ENCODE measurements around the gene MYBPC1. TPM values are rescaled to one million over a fixed set of nuclear protein-coding genes. Genes with fewer than 3 reads are reported as not detected.

The MYBPC1 gene
- total and polyA plus RNA-seq, 2 of the 13 experiments (the other 11 are each of a cell fraction or from before 2014, with no cell fraction given) = 0.31 to 0.53 TPM

- Histone ChIP-seq H3K36me3 (replicated peaks in 1 of 2; ENCODE audit: control insufficient read depth in 1 of 2, insufficient read depth in 2 of 2, low read length in 2 of 2) (peaks cover 0 to 49% of the 10 kb centered on the region in 2 experiments; a peak in 3 of 5 replicates), H3K27ac (ENCODE audit: extremely low read length, insufficient read depth, low read length) (no peak overlapping the region), H3K4me1 (ENCODE audit: insufficient read depth, low read length) (no peaks in the 10 kb centered on the region), H2AFZ (ENCODE audit: low read length) (no peak overlapping the region), H3K79me2 (ENCODE audit: insufficient read depth, low read length) (no peaks in the 10 kb centered on the region), H3K4me3 (replicated peaks in 1 of 3; ENCODE audit: insufficient read depth in 1 of 3, low read depth in 2 of 3, low read length in 3 of 3) (no peak overlapping the region), H3K9me3 (ENCODE audit: low read length) (no peaks in the 10 kb centered on the region), H3K27me3 (ENCODE audit: control insufficient read depth in 1 of 2, insufficient read depth in 2 of 2, low read length in 2 of 2) (no peaks in the 10 kb centered on the region), H4K20me1 (ENCODE audit: insufficient read depth, low read length) (no peaks in the 10 kb centered on the region), H3K9ac (ENCODE audit: insufficient read depth, low read depth, low read length) (no peak overlapping the region), H3K4me2 (ENCODE audit: low read depth, low read length) (no peak overlapping the region)
- in situ Hi-C loops (cut with HindIII; ENCODE audit: extremely low pct_ligation_motif_present, low pct_unique_long_range_greater_than_20kb) (no loop called here), intact Hi-C loops (cut with micrococcal nuclease; ENCODE audit: unreplicated experiment) (no loop called here)
- CTCF ChIA-PET (ENCODE audit: low intra/inter-chr PET ratio, low total read pairs) = no interaction called here
- DNase-seq (ENCODE audit: low spot score) (no peak), ATAC-seq (peak; percentile 15; the same call in 1 of the 3 replicates), FAIRE-seq (no peak)
- no TSS peak for BruUV-seq (replicated peaks)
- POLR2A ChIA-PET = no interaction called here
- TF ChIP-seq POLR2G (IDR thresholded peaks at IDR 0.05; ENCODE audit: low read depth, low read length) (peak; percentile 31; the same call in 1 of the 2 replicates), RBM22 (optimal IDR thresholded peaks at IDR 0.05; ENCODE audit: low read length) (peak; percentile 91), ZNF367 (CRISPR knock-in tag; IDR thresholded peaks at IDR 0.05; ENCODE audit: borderline replicate concordance) (no peak), ZNF549 (CRISPR knock-in tag; IDR thresholded peaks at IDR 0.05) (no peak)
Observed at GRCh38 chr12:101729842-101730241, 135.1 kb downstream of the MYBPC1 start.

DNA sequence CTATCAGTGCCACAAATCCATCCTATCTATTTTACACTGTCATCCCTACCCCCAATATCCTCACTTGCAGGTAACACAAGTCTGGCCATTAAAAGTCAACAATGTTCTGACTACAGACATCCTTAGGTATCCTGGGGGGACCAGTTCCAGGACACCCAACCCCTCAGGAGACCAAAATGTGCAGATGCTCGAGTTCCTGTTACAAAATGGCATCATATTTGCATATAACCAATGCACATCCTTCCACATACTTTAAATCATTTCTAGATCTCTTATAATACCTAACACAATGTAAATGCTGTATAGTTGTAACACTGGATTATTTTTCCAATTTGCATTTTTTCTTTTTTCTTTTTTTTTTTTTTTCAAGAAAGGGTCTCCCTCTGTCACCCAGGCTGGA lies 137.5 kb downstream of the MYBPC1 start:
- H2AFZ ChIP-seq (ENCODE audit: low read length) = no peak overlapping the region
- CTCF ChIA-PET (ENCODE audit: low intra/inter-chr PET ratio, low total read pairs) = no interaction called here
- DNase-seq (ENCODE audit: low spot score) = no peak

More for the DNA sequence above, 137.5 kb downstream of the MYBPC1 start:
- H3K4me1 ChIP-seq (ENCODE audit: insufficient read depth, low read length) = no peaks in the 10 kb centered on the region
- 100% methylated on average over 1 of the region's 1 CpG for WGBS (ENCODE audit: low lambda C conversion rate)
- FAIRE-seq (no peak), ATAC-seq (peak; percentile 30)
- no peaks in the 10 kb centered on the region for H3K9me3 ChIP-seq (ENCODE audit: low read length)
- H3K27me3 ChIP-seq (ENCODE audit: control insufficient read depth in 1 of 2, insufficient read depth in 2 of 2, low read length in 2 of 2) = no peaks in the 10 kb centered on the region
- no peaks in the 10 kb centered on the region for H3K79me2 ChIP-seq (ENCODE audit: insufficient read depth, low read length)
- H3K36me3 ChIP-seq (replicated peaks in 1 of 2; ENCODE audit: control insufficient read depth in 1 of 2, insufficient read depth in 2 of 2, low read length in 2 of 2) = peaks cover 0 to 31% of the 10 kb centered on the region in 2 experiments; a peak in 3 of 5 replicates
- H4K20me1 ChIP-seq (ENCODE audit: insufficient read depth, low read length) = no peaks in the 10 kb centered on the region
- POLR2A ChIA-PET = no interaction called here
- BruUV-seq (replicated peaks) = no TSS peak
- H3K4me3 ChIP-seq (replicated peaks in 1 of 3; ENCODE audit: insufficient read depth in 1 of 3, low read depth in 2 of 3, low read length in 3 of 3) = no peak overlapping the region
- H3K4me2 ChIP-seq (ENCODE audit: low read depth, low read length) = no peak overlapping the region
- no peak overlapping the region for H3K27ac ChIP-seq (ENCODE audit: extremely low read length, insufficient read depth, low read length)
- intact Hi-C loops (cut with micrococcal nuclease; ENCODE audit: unreplicated experiment) (no loop called here), in situ Hi-C loops (cut with HindIII; ENCODE audit: extremely low pct_ligation_motif_present, low pct_unique_long_range_greater_than_20kb) (no loop called here)
- no peak overlapping the region for H3K9ac ChIP-seq (ENCODE audit: insufficient read depth, low read depth, low read length)
- TF ChIP-seq ZFP37 (CRISPR knock-in tag; IDR thresholded peaks at IDR 0.05; ENCODE audit: borderline replicate concordance) = no peak
- TF ChIP-seq, protein P1, sequence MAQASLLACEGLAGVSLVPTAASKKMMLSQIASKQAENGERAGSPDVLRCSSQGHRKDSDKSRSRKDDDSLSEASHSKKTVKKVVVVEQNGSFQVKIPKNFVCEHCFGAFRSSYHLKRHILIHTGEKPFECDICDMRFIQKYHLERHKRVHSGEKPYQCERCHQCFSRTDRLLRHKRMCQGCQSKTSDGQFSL (CRISPR knock-in tag; IDR thresholded peaks at IDR 0.05) = no peak
- TF ChIP-seq ZNF558 (CRISPR knock-in tag; IDR thresholded peaks at IDR 0.05; ENCODE audit: borderline replicate concordance) = no peak
- no peak for TF ChIP-seq ZNF788 (CRISPR knock-in tag; IDR thresholded peaks at IDR 0.05; ENCODE audit: borderline replicate concordance)
- TF ChIP-seq, protein P2, sequence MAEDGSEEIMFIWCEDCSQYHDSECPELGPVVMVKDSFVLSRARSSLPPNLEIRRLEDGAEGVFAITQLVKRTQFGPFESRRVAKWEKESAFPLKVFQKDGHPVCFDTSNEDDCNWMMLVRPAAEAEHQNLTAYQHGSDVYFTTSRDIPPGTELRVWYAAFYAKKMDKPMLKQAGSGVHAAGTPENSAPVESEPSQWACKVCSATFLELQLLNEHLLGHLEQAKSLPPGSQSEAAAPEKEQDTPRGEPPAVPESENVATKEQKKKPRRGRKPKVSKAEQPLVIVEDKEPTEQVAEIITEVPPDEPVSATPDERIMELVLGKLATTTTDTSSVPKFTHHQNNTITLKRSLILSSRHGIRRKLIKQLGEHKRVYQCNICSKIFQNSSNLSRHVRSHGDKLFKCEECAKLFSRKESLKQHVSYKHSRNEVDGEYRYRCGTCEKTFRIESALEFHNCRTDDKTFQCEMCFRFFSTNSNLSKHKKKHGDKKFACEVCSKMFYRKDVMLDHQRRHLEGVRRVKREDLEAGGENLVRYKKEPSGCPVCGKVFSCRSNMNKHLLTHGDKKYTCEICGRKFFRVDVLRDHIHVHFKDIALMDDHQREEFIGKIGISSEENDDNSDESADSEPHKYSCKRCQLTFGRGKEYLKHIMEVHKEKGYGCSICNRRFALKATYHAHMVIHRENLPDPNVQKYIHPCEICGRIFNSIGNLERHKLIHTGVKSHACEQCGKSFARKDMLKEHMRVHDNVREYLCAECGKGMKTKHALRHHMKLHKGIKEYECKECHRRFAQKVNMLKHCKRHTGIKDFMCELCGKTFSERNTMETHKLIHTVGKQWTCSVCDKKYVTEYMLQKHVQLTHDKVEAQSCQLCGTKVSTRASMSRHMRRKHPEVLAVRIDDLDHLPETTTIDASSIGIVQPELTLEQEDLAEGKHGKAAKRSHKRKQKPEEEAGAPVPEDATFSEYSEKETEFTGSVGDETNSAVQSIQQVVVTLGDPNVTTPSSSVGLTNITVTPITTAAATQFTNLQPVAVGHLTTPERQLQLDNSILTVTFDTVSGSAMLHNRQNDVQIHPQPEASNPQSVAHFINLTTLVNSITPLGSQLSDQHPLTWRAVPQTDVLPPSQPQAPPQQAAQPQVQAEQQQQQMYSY (CRISPR knock-in tag; IDR thresholded peaks at IDR 0.05) = no peak
